ENCODE data around the gene SBF2.
"Not testable (repeated sequence)": the region's sequence is repeated elsewhere in the genome, so short reads cannot be mapped to it uniquely, and the experiment has no call there.

SBF2 gene

GRCh38 chr11:10091314-10092045 is 202.5 kb downstream of the SBF2 start:
- no peak overlapping the region for H3K27ac ChIP-seq
- POLR2A ChIA-PET (ENCODE audit: low non-redundant PET) = no interaction called here
- TF ChIP-seq CTCF (conservative IDR thresholded peaks at IDR 0.05; ENCODE audit: low read depth) = no peak
- CTCF ChIA-PET = interaction anchor here (0.6 to 0.7 kb wide), 2 partner anchors 211 to 278 kb away, joined by 3 to 5 read pairs; no protein-coding TSS in a partner anchor
- no peak for DNase-seq (ENCODE audit: low spot score)

- POLR2A ChIA-PET (ENCODE audit: low non-redundant PET); H3K27ac ChIP-seq; CTCF ChIA-PET; DNase-seq (ENCODE audit: low spot score): not testable (repeated sequence)
Observed at GRCh38 chr11:10087923-10088225, 206.1 kb downstream of the SBF2 start.

- TF ChIP-seq CTCF (conservative IDR thresholded peaks at IDR 0.05; ENCODE audit: low read depth) = no peak
- ChIA-PET CTCF (no interaction called here), POLR2A (ENCODE audit: low non-redundant PET) (no interaction called here)
- H3K27ac ChIP-seq = no peak overlapping the region
- no peak for DNase-seq (ENCODE audit: low spot score)
Observed at GRCh38 chr11:10087186-10087922, 206.7 kb downstream of the SBF2 start.

- CTCF ChIA-PET = no interaction called here
- no peak for DNase-seq (ENCODE audit: low spot score)
- POLR2A ChIA-PET (ENCODE audit: low non-redundant PET) = no interaction called here
- TF ChIP-seq CTCF (conservative IDR thresholded peaks at IDR 0.05; ENCODE audit: low read depth) = no peak
- H3K27ac ChIP-seq = no peak overlapping the region
Observed at GRCh38 chr11:10080138-10080537, 213.9 kb downstream of the SBF2 start.

GRCh38 chr11:10076458-10077141 is 217.4 kb downstream of the SBF2 start:
- CTCF ChIA-PET = interaction anchor here (0.5 to 0.7 kb wide), 7 partner anchors 16 to 812 kb away, joined by 3 to 4 read pairs (median 3); partner anchors contain the start of gene DENND5A
- POLR2A ChIA-PET (ENCODE audit: low non-redundant PET) = no interaction called here

GRCh38 chr11:10075141-10075540 is 218.9 kb downstream of the SBF2 start:
- ChIA-PET CTCF (no interaction called here), POLR2A (ENCODE audit: low non-redundant PET) (no interaction called here)
- no peak for TF ChIP-seq CTCF (conservative IDR thresholded peaks at IDR 0.05; ENCODE audit: low read depth)
- no peak overlapping the region for H3K27ac ChIP-seq
- no peak for DNase-seq (ENCODE audit: low spot score)

More at GRCh38 chr11:10076458-10077141, 217.4 kb downstream of the SBF2 start:
- no peak overlapping the region for H3K27ac ChIP-seq
- DNase-seq (ENCODE audit: low spot score) = peak; percentile 5
- peak; percentile 42 for TF ChIP-seq CTCF (conservative IDR thresholded peaks at IDR 0.05; ENCODE audit: low read depth)
